ENCODE measurements around the gene PCDHB16. TPM values are rescaled to one million over a fixed set of nuclear protein-coding genes. Genes with fewer than 3 reads are reported as not detected.
"Not testable (repeated sequence)": the region's sequence is repeated elsewhere in the genome, so short reads cannot be mapped to it uniquely, and the experiment has no call there.

Gene PCDHB16
- total RNA-seq, 6 experiments from 2014 or later: 0.17 to 0.51 (median 0.34) TPM

DNA sequence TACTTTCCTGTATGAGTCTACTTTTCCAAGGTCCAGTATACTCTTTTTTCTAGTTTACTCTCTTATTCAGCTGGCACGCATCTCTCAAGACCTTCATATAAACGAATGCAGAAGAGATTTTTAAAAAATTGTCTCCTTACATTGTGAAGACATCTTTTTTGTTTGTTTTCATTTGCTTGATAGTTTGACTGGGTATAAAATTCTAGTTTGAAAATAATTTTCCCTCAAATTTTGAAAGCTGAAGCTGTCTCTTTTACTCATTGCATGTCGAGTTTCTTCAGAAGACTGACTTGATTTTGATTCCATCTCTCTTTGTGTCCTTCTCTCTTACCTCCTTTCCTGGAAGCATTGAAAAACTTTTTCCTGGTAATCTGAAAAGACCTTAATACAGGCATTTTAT lies 14.2 kb downstream of the PCDHB16 start:
- TF ChIP-seq POLR2A (IDR thresholded peaks at IDR 0.05) (no peak), CTCF (IDR thresholded peaks at IDR 0.05) (no peak)
- Histone ChIP-seq H3K36me3 (no peaks in the 10 kb centered on the region), H3K9me3 (peaks cover 0 to 14% (median 0%) of the 10 kb centered on the region in 4 donors), H3K4me1 (no peaks in the 10 kb centered on the region), H3K27me3 (no peaks in the 10 kb centered on the region), H3K4me3 (no peak overlapping the region), H3K27ac (no peak overlapping the region)
- intact Hi-C loops (cut with DNase I): no loop called here
- DNase-seq (no peak), ATAC-seq (no peak)
- WGBS (ENCODE audit: insufficient coverage, low coverage, low lambda C conversion rate, missing lambda C conversion rate): 31% methylated on average over 3 of the region's 3 CpGs

GRCh38 chr5:141199359-141200235 lies 17.4 kb downstream of the PCDHB16 start, which contains the start of gene PCDHB11:
Gene PCDHB11, plus strand, starts transcription at chr5:141199627. Its CDS starts 148 bp downstream, at chr5:141199775.
- Histone ChIP-seq H3K9me3 (peaks cover 0 to 14% (median 0%) of the 10 kb centered on the region in 4 donors), H3K4me1 (no peaks in the 10 kb centered on the region), H3K27me3 (peaks cover 0 to 4% of the 10 kb centered on the region in 2 donors), H3K4me3 (no peak within 1 kb of the TSS), H3K27ac (no peak within 1 kb of the TSS), H3K36me3 (no peaks in the 10 kb centered on the region)
- TF ChIP-seq POLR2A (IDR thresholded peaks at IDR 0.05) (no peak), CTCF (IDR thresholded peaks at IDR 0.05) (peak in 1 of 4 donors; percentile 5)
- ATAC-seq: no peak
- intact Hi-C loops (cut with DNase I): no loop called here
- no peak for DNase-seq
- WGBS (ENCODE audit: insufficient coverage, low coverage, low lambda C conversion rate, missing lambda C conversion rate): 25% methylated on average over 21 of the region's 21 CpGs

GRCh38 chr5:141201126-141201525 lies 18.9 kb downstream of the PCDHB16 start:
- ATAC-seq; H3K9me3 ChIP-seq; H3K27ac ChIP-seq; DNase-seq; H3K4me1 ChIP-seq; intact Hi-C loops (cut with DNase I); H3K27me3 ChIP-seq; H3K36me3 ChIP-seq; H3K4me3 ChIP-seq: not testable (repeated sequence)
- WGBS (ENCODE audit: insufficient coverage, low coverage, low lambda C conversion rate, missing lambda C conversion rate): 19% methylated on average over 13 of the region's 38 CpGs

DNA sequence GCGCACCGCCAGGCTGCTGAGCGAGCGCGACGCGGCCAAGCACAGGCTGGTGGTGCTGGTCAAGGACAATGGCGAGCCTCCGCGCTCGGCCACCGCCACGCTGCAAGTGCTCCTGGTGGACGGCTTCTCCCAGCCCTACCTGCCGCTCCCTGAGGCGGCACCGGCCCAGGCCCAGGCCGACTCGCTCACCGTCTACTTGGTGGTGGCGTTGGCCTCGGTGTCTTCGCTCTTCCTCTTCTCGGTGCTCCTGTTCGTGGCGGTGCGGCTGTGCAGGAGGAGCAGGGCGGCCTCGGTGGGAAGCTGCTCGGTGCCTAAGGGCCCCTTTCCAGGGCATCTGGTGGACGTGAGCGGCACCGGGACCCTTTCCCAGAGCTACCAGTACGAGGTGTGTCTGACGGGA lies 19.5 kb downstream of the PCDHB16 start:
- H3K4me1 ChIP-seq; H3K27ac ChIP-seq; H3K4me3 ChIP-seq; H3K9me3 ChIP-seq; H3K36me3 ChIP-seq; intact Hi-C loops (cut with DNase I); H3K27me3 ChIP-seq; ATAC-seq; DNase-seq: not testable (repeated sequence)
- 30% methylated on average over 4 of the region's 35 CpGs for WGBS (ENCODE audit: insufficient coverage, low coverage, low lambda C conversion rate, missing lambda C conversion rate)

- Histone ChIP-seq H3K4me1 (no peaks in the 10 kb centered on the region), H3K4me3 (no peak within 1 kb of the TSS), H3K36me3 (no peaks in the 10 kb centered on the region), H3K27me3 (no peaks in the 10 kb centered on the region), H3K9me3 (no peaks in the 10 kb centered on the region), H3K27ac (no peak within 1 kb of the TSS)
- no peak for ATAC-seq
- DNase-seq: no peak
- TF ChIP-seq POLR2A (IDR thresholded peaks at IDR 0.05) (no peak), CTCF (IDR thresholded peaks at IDR 0.05) (peak in 3 of 4 donors; percentile 8 to 19 (median 12))
- WGBS (ENCODE audit: insufficient coverage, low coverage, low lambda C conversion rate, missing lambda C conversion rate): 13% methylated on average over 11 of the region's 11 CpGs
- intact Hi-C loops (cut with DNase I): no loop called here
Measured at GRCh38 chr5:141208478-141208877, 26.3 kb downstream of the PCDHB16 start, which contains the start of gene PCDHB12. Gene PCDHB12, plus strand, starts transcription at chr5:141208719. Its CDS starts 189 bp downstream, at chr5:141208908.

GRCh38 chr5:141210281-141210680 lies 28.1 kb downstream of the PCDHB16 start:
- WGBS (ENCODE audit: insufficient coverage, low coverage, low lambda C conversion rate, missing lambda C conversion rate): 40% methylated on average over 1 of the region's 39 CpGs
- H3K4me3 ChIP-seq; H3K9me3 ChIP-seq; intact Hi-C loops (cut with DNase I); H3K4me1 ChIP-seq; H3K27ac ChIP-seq; H3K36me3 ChIP-seq; DNase-seq; H3K27me3 ChIP-seq; ATAC-seq: not testable (repeated sequence)

- H3K27me3 ChIP-seq; H3K4me1 ChIP-seq; H3K36me3 ChIP-seq; H3K4me3 ChIP-seq; H3K27ac ChIP-seq; ATAC-seq; DNase-seq; H3K9me3 ChIP-seq; intact Hi-C loops (cut with DNase I): not testable (repeated sequence)
- WGBS (ENCODE audit: insufficient coverage, low coverage, low lambda C conversion rate, missing lambda C conversion rate): 4% methylated on average over 4 of the region's 27 CpGs
Measured at GRCh38 chr5:141210849-141211248, 28.7 kb downstream of the PCDHB16 start.
